NB4 (cell line): ENCODE data around the gene PAFAH1B1.

ENCODE experiments used
- MYC ChIP-seq: IDR thresholded peaks from 2 replicates; pipeline ENCODE4 v1.6.1; 2011; ENCODE audit warnings: low read depth, low read length
- POLR2A ChIP-seq: IDR thresholded peaks from 2 replicates; pipeline ENCODE4 v1.6.1; 2011; ENCODE audit warnings: mild to moderate bottlenecking; ENCODE audit not compliant: insufficient read length; ENCODE audit errors: extremely low read depth
- TF ChIP-seq, protein P1 (sequence below): IDR thresholded peaks from one replicate; pipeline ENCODE4 v1.5.1; 2012; ENCODE audit warnings: low read depth, low read length
- TF ChIP-seq, protein P2 (sequence below): IDR thresholded peaks from 2 replicates; pipeline ENCODE4 v1.6.1; 2011; ENCODE audit warnings: low read depth, low read length

DNA sequence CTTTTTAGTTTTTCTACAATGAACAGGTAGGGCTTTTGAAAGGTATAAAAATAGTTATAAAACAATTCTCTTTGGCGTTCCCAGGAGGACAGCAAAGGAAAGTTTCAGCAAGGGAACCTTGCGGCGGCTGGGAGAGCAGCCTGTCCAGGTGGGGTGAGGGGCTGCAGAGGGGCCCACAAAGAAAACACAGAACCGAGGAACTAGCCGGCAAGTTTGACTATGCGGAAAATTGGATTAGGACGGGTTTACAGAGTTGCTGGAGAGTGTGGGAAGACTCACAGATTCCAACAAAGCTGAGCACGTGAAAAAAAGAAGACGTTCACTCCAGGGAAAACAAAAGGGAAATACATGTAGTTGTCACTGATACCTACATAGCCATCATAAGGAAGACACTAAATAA, 41.5 kb upstream of the PAFAH1B1 start:
- TF ChIP-seq POLR2A (no peak), MYC (no peak)
- TF ChIP-seq, protein P1, sequence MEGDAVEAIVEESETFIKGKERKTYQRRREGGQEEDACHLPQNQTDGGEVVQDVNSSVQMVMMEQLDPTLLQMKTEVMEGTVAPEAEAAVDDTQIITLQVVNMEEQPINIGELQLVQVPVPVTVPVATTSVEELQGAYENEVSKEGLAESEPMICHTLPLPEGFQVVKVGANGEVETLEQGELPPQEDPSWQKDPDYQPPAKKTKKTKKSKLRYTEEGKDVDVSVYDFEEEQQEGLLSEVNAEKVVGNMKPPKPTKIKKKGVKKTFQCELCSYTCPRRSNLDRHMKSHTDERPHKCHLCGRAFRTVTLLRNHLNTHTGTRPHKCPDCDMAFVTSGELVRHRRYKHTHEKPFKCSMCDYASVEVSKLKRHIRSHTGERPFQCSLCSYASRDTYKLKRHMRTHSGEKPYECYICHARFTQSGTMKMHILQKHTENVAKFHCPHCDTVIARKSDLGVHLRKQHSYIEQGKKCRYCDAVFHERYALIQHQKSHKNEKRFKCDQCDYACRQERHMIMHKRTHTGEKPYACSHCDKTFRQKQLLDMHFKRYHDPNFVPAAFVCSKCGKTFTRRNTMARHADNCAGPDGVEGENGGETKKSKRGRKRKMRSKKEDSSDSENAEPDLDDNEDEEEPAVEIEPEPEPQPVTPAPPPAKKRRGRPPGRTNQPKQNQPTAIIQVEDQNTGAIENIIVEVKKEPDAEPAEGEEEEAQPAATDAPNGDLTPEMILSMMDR: no peak
- TF ChIP-seq, protein P2, sequence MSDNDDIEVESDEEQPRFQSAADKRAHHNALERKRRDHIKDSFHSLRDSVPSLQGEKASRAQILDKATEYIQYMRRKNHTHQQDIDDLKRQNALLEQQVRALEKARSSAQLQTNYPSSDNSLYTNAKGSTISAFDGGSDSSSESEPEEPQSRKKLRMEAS: no peak
